Measurements from ENCODE around the gene RPRD1B.

The RPRD1B gene

GRCh38 chr20:38130687-38131587 lies 97.4 kb downstream of the RPRD1B start:
- Histone ChIP-seq H3K4me1 (ENCODE audit: insufficient read depth, low read length, severe bottlenecking) (no peaks in the 10 kb centered on the region), H3K79me2 (ENCODE audit: insufficient read depth, low read length) (no peaks in the 10 kb centered on the region), H3K4me2 (ENCODE audit: low read length) (no peak overlapping the region), H3K36me3 (ENCODE audit: insufficient read depth, low read length) (no peaks in the 10 kb centered on the region), H3K27ac (ENCODE audit: low read depth, low read length, poor library complexity, severe bottlenecking) (no peak overlapping the region), H4K20me1 (ENCODE audit: insufficient read depth, low read length) (no peaks in the 10 kb centered on the region), H3K9ac (ENCODE audit: low read length) (no peak overlapping the region), H3K4me3 (ENCODE audit: low read depth, low read length, poor library complexity, severe bottlenecking) (no peak overlapping the region), H3K9me2 (ENCODE audit: low read depth, low read length) (no peaks in the 10 kb centered on the region), H3K9me3 (ENCODE audit: low read length) (no peaks in the 10 kb centered on the region), H3K27me3 (ENCODE audit: insufficient read depth, low read length) (0 out of 2 replicates have a peak, but pooled peaks cover 4% of the 10 kb centered on the region), H3F3A (ENCODE audit: insufficient read depth, low read length) (no peaks in the 10 kb centered on the region), H2AFZ (ENCODE audit: low read length) (no peak overlapping the region)
- TF ChIP-seq EZH2 (IDR thresholded peaks at IDR 0.05; ENCODE audit: borderline replicate concordance, low read length) (no peak), CTCF (IDR thresholded peaks at IDR 0.05; ENCODE audit: low read length) (no peak)

DNA sequence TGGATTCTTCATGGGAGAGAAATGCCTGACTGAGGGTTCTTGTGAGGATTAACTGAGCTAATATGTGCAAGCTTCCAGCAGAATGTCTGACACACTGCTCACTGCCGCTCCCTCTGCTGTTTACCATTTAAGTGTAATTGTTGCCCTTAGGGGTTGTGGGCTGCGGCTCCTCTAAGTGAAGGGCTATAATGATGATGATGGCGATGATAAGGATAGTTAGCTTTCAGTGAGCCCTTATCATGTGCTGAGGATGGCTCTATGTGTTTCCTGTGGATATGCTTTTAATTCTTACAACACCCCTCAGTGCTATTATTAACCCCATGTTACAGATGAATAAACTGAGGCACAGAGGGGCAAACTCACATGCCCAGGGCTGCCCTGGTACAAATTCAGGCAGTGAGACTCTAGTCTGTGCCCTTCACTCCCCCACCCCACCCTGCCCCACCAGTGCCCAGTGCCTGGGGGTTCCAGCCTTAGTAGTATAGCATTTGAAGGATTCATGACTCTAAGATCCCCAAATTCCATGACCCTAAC lies 98.1 kb downstream of the RPRD1B start:
- no peaks in the 10 kb centered on the region for H3K79me2 ChIP-seq (ENCODE audit: insufficient read depth, low read length)
- no peaks in the 10 kb centered on the region for H3K9me2 ChIP-seq (ENCODE audit: low read depth, low read length)
- no peak overlapping the region for H3K4me3 ChIP-seq (ENCODE audit: low read depth, low read length, poor library complexity, severe bottlenecking)
- no peaks in the 10 kb centered on the region for H4K20me1 ChIP-seq (ENCODE audit: insufficient read depth, low read length)
- H3K4me1 ChIP-seq (ENCODE audit: insufficient read depth, low read length, severe bottlenecking): no peaks in the 10 kb centered on the region
- no peaks in the 10 kb centered on the region for H3F3A ChIP-seq (ENCODE audit: insufficient read depth, low read length)
- H3K27ac ChIP-seq (ENCODE audit: low read depth, low read length, poor library complexity, severe bottlenecking): no peak overlapping the region
- H3K36me3 ChIP-seq (ENCODE audit: insufficient read depth, low read length): no peaks in the 10 kb centered on the region
- no peak overlapping the region for H3K4me2 ChIP-seq (ENCODE audit: low read length)
- no peaks in the 10 kb centered on the region for H3K9me3 ChIP-seq (ENCODE audit: low read length)
- TF ChIP-seq CTCF (IDR thresholded peaks at IDR 0.05; ENCODE audit: low read length): no peak
- no peak for TF ChIP-seq EZH2 (IDR thresholded peaks at IDR 0.05; ENCODE audit: borderline replicate concordance, low read length)
- no peak overlapping the region for H3K9ac ChIP-seq (ENCODE audit: low read length)
- no peak overlapping the region for H2AFZ ChIP-seq (ENCODE audit: low read length)
- H3K27me3 ChIP-seq (ENCODE audit: insufficient read depth, low read length): 0 out of 2 replicates have a peak, but pooled peaks cover 4% of the 10 kb centered on the region

GRCh38 chr20:38132156-38132909 lies 98.8 kb downstream of the RPRD1B start:
- H2AFZ ChIP-seq (ENCODE audit: low read length): no peak overlapping the region
- H3K27me3 ChIP-seq (ENCODE audit: insufficient read depth, low read length): 0 out of 2 replicates have a peak, but pooled peaks cover 4% of the 10 kb centered on the region
- TF ChIP-seq CTCF (IDR thresholded peaks at IDR 0.05; ENCODE audit: low read length) (no peak), EZH2 (IDR thresholded peaks at IDR 0.05; ENCODE audit: borderline replicate concordance, low read length) (no peak)
- H4K20me1 ChIP-seq (ENCODE audit: insufficient read depth, low read length): no peaks in the 10 kb centered on the region
- H3K4me1 ChIP-seq (ENCODE audit: insufficient read depth, low read length, severe bottlenecking): no peaks in the 10 kb centered on the region
- no peak overlapping the region for H3K4me2 ChIP-seq (ENCODE audit: low read length)
- H3K79me2 ChIP-seq (ENCODE audit: insufficient read depth, low read length): no peaks in the 10 kb centered on the region
- H3K36me3 ChIP-seq (ENCODE audit: insufficient read depth, low read length): no peaks in the 10 kb centered on the region
- H3K27ac ChIP-seq (ENCODE audit: low read depth, low read length, poor library complexity, severe bottlenecking): no peak overlapping the region
- H3K4me3 ChIP-seq (ENCODE audit: low read depth, low read length, poor library complexity, severe bottlenecking): no peak overlapping the region
- no peaks in the 10 kb centered on the region for H3F3A ChIP-seq (ENCODE audit: insufficient read depth, low read length)
- no peaks in the 10 kb centered on the region for H3K9me3 ChIP-seq (ENCODE audit: low read length)
- no peak overlapping the region for H3K9ac ChIP-seq (ENCODE audit: low read length)
- H3K9me2 ChIP-seq (ENCODE audit: low read depth, low read length): no peaks in the 10 kb centered on the region

Measured in OCI-LY1 (cell line).